Measurements from ENCODE around the gene RAI1.

Gene RAI1

GRCh38 chr17:17822189-17822588 is 140.9 kb downstream of the RAI1 start:
- no peak for DNase-seq (ENCODE audit: insufficient read length, low spot score)

DNA sequence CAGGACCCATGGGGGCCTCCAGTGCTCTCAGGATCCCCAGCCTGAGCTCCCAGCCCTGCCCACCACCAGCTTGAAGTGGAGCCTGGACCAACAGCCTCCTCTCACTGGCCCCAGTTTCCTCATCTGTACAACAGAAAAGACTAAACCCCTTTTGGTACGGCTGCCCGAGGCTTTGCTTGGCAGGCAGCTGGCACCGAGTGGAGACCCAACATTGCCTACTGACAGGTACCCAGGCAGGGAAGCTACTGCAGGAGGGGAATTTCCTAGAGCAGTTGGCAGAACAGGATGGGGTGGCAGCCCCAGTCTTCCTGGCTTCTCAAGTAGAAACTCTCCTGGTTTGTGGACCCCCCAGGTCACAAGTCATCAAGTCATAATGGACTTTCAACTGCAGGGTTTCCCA is 141.4 kb downstream of the RAI1 start:
- DNase-seq (ENCODE audit: insufficient read length, low spot score) (no peak), FAIRE-seq (no peak)

More at GRCh38 chr17:17822189-17822588, 140.9 kb downstream of the RAI1 start:
- FAIRE-seq: peak; percentile 23

GRCh38 chr17:17823433-17824118 is 142.3 kb downstream of the RAI1 start:
- no peak for FAIRE-seq
- peak; percentile 99 for DNase-seq (ENCODE audit: insufficient read length, low spot score)

- FAIRE-seq: no peak
- no peak for DNase-seq (ENCODE audit: insufficient read length, low spot score)
Measured at GRCh38 chr17:17824119-17824782, 143.0 kb downstream of the RAI1 start.

DNA sequence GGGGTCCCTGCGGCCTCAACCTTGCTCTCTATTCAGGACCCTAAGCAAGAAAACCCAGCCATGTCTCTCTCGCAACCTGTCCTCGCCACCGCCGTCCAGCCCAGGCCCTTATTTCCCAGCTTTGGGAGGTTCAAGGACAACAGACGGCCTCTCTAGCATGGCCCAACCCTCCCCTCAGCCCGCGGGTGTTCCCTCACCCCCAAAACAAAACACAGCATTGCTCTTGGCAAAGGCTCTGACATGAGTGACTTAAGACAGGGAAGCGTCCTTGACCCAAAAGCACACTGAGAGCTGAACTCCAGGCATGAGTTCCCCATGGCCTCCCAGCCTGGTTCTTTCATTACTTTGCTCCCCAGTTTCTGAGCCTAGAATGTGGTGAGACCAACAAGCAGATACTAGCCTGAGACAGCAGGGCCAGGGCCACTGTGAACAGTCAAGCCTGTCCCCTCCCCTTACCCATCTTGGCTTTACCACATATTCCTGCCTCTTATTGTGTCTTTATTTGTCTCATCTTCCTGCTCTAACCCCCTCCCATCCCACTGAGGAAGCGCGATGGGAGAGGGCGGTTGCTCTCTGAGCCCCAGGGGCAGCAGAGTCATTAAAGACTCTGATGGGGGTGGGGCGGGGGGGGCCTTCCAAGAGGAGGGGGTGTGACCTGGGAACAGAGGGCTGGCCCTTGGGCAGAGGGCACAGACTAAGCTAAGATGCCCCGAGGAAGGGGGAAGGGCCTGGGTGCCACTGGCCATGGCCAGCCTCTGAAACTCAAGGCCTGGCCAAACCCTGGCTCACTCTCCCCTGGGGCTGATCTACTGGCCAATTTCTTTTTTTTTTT is 143.7 kb downstream of the RAI1 start:
- no peak for DNase-seq (ENCODE audit: insufficient read length, low spot score)
- no peak for FAIRE-seq

DNA sequence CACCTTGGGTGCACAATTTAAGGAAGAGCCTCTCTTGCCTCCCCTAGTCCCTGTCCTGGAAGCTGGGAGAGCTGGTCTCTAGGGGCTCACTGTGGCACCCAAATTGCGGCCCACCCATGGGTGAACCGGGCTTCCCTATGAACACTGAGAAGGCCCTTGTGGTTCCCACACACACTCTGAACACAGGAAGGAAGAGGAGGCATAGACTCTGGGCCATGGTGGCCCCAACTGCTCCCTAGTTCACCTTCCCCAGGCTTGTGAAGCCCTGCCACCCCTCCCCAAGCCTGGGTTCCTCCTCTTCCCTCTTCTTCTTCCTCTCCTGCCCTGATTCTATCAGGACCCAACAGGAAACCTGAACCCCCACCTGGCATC is 145.1 kb downstream of the RAI1 start:
- FAIRE-seq (no peak), DNase-seq (ENCODE audit: insufficient read length, low spot score) (no peak)

GRCh38 chr17:17826942-17827785 is 145.9 kb downstream of the RAI1 start:
- FAIRE-seq (no peak), DNase-seq (ENCODE audit: insufficient read length, low spot score) (no peak)

- no peak for FAIRE-seq
- no peak for DNase-seq (ENCODE audit: insufficient read length, low spot score)
Measured at GRCh38 chr17:17827826-17828621, 146.8 kb downstream of the RAI1 start.

- DNase-seq (ENCODE audit: insufficient read length, low spot score): no peak
- no peak for FAIRE-seq
Measured at GRCh38 chr17:17830269-17830567, 149.0 kb downstream of the RAI1 start.

GRCh38 chr17:17830740-17831207 is 149.5 kb downstream of the RAI1 start:
- no peak for DNase-seq (ENCODE audit: insufficient read length, low spot score)
- FAIRE-seq: no peak

DNA sequence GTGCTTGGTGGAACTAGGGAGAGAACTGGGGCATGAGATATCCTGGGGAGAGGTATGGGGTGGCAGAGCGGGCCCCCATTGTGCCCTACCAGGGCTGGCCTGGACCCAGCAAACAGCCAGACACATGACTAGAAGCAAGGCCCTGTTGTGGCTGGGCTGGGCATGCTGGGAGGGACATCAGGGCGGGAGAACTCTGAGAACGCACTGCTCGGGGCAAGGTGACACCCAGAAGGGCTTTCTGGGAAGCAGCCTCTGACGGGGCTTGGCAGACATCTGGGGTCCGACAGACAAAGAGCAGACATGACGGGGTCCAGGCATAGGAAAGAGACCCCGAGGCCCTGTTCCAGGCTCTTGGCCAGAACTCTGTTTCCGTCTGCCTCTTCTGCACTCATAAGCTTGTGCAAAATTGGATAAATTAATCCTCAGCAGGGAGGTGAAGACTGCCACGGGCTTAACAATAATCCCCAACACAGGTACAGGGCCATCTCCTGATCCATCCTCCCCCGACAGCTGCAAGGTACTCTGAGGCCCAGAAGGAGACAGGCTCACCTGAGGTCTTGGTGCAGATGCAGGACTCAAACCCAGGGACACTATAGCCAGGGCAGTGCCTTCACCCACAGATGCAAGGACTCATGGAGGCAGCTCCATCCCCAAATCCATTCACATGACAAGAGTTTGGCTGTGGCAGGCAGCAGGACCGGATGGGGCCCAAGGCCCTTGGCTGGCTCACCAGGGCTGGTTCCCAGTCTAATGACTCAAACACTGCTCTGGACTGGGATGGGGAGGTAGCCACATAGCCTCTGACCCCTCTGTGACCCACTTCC is 150.2 kb downstream of the RAI1 start:
- no peak for DNase-seq (ENCODE audit: insufficient read length, low spot score)
- FAIRE-seq: no peak

DNA sequence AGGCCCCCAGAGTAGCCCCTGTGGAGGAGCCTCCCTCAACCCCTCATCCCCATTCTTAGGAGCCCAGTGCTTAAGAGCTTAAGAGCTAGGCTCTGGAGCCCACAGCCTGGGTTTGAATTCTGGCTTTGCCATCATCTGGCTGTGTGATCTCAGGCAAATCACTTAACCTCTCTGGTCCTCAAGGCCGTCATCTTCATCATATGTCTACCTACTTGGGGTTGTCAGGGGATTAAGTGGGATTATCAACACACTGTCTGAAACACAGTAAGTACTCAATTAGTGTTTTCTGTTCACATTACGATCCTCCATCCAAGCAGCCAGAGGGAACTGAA is 150.7 kb downstream of the RAI1 start:
- FAIRE-seq: no peak
- no peak for DNase-seq (ENCODE audit: insufficient read length, low spot score)

GRCh38 chr17:17833658-17834357 is 152.6 kb downstream of the RAI1 start:
- DNase-seq (ENCODE audit: insufficient read length, low spot score): no peak
- no peak for FAIRE-seq

GRCh38 chr17:17834974-17835373 is 153.7 kb downstream of the RAI1 start:
- DNase-seq (ENCODE audit: insufficient read length, low spot score) (no peak), FAIRE-seq (no peak)

GRCh38 chr17:17835415-17836249 is 154.4 kb downstream of the RAI1 start:
- FAIRE-seq: no peak
- no peak for DNase-seq (ENCODE audit: insufficient read length, low spot score)

GRCh38 chr17:17836250-17836817 is 155.1 kb downstream of the RAI1 start:
- peak; percentile 99 for DNase-seq (ENCODE audit: insufficient read length, low spot score)
- FAIRE-seq: peak; percentile 93

DNA sequence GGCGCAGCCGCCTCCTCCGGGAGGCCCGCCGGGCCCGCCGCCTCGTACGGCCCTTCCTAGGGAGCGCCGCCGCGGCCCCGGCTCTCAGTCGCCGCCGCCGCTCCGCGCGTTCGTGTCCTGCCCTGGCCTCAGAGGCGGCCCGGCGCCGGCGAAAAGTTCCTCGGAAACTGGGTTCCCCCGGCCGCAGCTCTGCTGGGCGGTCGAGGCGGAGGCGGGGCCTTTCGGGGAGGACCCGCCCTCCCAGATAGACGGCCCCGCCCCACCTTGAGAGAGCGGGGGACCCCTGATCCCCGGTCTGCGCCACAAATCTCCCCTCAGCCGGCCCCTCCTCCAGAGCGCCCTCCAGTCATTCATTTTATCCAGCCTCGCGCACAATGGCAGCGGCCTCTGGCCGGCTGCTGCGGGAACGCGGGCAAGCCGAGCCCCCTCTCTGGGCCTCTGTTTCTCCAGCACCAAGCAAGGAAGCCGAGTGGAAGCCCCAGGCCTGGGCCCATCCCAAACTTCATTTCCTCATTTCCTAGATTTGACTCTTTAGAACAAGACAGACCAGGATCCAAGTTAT is 155.6 kb downstream of the RAI1 start, which contains the start of gene SREBF1:
Gene SREBF1 (minus strand): TSS at position 169 of the 562 bp plus-strand sequence. CDS start 169 bp downstream, outside the sequence.
- DNase-seq (ENCODE audit: insufficient read length, low spot score) (peak; percentile 88), FAIRE-seq (peak; percentile 33)
